ENCODE measurements around the gene VEGFB.
A peak's percentile ranks its signal among the peaks of the same experiment; 100 is the strongest.

The VEGFB gene

GRCh38 chr11:64284962-64285884 lies 50.8 kb downstream of the VEGFB start, which contains the start of gene GPR137:
Gene GPR137, plus strand, starts transcription at chr11:64285848. Its CDS starts 677 bp downstream, at chr11:64286525.
- peak; percentile 73 for DNase-seq

GRCh38 chr11:64285885-64286800 lies 51.8 kb downstream of the VEGFB start:
- DNase-seq = no peak

- no peak for DNase-seq
Measured at GRCh38 chr11:64286801-64287159, 52.4 kb downstream of the VEGFB start.

DNA sequence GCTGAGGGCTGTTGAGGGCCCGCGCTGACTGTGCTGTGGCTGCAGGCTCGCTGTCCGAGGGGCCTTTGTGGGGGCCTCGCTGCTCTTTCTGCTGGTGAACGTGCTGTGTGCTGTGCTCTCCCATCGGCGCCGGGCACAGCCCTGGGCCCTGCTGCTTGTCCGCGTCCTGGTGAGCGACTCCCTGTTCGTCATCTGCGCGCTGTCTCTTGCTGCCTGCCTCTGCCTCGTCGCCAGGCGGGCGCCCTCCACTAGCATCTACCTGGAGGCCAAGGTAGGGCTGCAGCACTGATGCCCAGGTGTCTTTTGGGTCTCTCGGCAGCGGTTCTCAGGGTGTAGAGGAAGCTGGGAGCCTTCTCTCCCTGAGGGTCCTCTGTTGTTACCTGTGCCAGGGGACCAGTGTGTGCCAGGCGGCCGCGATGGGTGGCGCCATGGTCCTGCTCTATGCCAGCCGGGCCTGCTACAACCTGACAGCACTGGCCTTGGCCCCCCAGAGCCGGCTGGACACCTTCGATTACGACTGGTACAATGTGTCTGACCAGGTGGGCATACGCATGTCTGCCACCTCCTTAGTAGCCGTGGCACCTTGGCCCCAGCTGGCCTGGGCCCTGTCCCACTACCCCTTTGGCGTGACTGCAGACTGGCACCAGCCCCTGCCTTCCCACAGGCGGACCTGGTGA lies 53.4 kb downstream of the VEGFB start:
- no peak for DNase-seq

DNA sequence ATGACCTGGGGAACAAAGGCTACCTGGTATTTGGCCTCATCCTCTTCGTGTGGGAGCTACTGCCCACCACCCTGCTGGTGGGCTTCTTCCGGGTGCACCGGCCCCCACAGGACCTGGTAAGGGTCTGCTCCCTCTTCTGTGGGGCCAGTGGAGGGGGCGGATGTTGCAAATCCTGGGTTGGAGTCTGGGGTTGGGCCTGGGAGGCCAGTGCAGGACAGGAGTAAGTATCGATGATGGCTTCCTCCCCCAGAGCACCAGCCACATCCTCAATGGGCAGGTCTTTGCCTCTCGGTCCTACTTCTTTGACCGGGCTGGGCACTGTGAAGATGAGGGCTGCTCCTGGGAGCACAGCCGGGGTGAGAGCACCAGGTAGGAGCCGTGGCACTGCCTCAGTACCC lies 54.0 kb downstream of the VEGFB start:
- DNase-seq = no peak

All from NCI-H2227 treated with DMSO at 0.1 percent for 48 hours (cell line).